Measurements from ENCODE around the gene SMPD2.

DNA sequence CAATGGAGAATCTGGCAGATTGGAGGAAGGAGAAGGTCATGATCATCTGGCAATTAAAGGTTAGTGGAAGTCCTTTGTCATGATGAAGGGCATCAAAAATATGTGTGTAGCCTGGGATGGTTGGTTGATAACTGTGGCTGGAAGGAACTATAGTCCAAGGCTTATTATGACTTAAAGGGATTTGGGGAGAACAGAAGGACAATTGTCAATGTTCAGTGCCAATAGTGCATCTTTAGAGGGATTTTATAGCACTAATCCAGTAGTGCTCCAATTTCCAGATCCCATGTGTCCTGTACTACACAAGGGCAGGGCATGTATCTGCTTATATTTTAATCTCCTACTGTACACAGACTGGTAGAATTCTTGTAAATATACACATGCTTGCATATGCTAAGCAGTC lies 47.5 kb downstream of the SMPD2 start:
- TF ChIP-seq, protein P1, sequence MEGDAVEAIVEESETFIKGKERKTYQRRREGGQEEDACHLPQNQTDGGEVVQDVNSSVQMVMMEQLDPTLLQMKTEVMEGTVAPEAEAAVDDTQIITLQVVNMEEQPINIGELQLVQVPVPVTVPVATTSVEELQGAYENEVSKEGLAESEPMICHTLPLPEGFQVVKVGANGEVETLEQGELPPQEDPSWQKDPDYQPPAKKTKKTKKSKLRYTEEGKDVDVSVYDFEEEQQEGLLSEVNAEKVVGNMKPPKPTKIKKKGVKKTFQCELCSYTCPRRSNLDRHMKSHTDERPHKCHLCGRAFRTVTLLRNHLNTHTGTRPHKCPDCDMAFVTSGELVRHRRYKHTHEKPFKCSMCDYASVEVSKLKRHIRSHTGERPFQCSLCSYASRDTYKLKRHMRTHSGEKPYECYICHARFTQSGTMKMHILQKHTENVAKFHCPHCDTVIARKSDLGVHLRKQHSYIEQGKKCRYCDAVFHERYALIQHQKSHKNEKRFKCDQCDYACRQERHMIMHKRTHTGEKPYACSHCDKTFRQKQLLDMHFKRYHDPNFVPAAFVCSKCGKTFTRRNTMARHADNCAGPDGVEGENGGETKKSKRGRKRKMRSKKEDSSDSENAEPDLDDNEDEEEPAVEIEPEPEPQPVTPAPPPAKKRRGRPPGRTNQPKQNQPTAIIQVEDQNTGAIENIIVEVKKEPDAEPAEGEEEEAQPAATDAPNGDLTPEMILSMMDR (conservative IDR thresholded peaks at IDR 0.05; ENCODE audit: low read depth, low read length) = no peak
- no peak for TF ChIP-seq RCOR1 (IDR thresholded peaks at IDR 0.05; ENCODE audit: insufficient replicate concordance, low read length)
- no peak for TF ChIP-seq POLR2A (IDR thresholded peaks at IDR 0.05; ENCODE audit: low read depth, low read length)
- TF ChIP-seq RAD21 (IDR thresholded peaks at IDR 0.05; ENCODE audit: low read length) = no peak
- no peak for TF ChIP-seq FOS (IDR thresholded peaks at IDR 0.05; ENCODE audit: low read depth, low read length)

Data from IMR-90 (cell line).